Esophagus (tissue), 2 donors: ENCODE measurements around the gene ZDHHC7. TPM values are rescaled to one million over a fixed set of nuclear protein-coding genes. Genes with fewer than 3 reads are reported as not detected.

Experiments
- H3K27ac ChIP-seq, 2 donors: one replicate each; pipeline ENCODE4 v1.5.1; 2013; ENCODE audit warnings: low read depth in 2 of 2, mild to moderate bottlenecking in 2 of 2, inconsistent platforms in 1 of 2, low read length in 1 of 2, moderate library complexity in 1 of 2
- H3K27me3 ChIP-seq, 2 donors: one replicate each; pipeline ENCODE4 v1.6.1; 2013; ENCODE audit warnings: low read length in 2 of 2, control low read depth in 1 of 2, mild to moderate bottlenecking in 1 of 2; ENCODE audit not compliant: insufficient read depth in 2 of 2, control insufficient read depth in 1 of 2
- H3K36me3 ChIP-seq, 2 donors: one replicate each; pipeline ENCODE4 v1.6.1; 2013; ENCODE audit warnings: low read length in 1 of 2; ENCODE audit not compliant: control insufficient read depth in 2 of 2, insufficient read depth in 2 of 2
- H3K4me1 ChIP-seq, 2 donors: one replicate each; pipeline ENCODE4 v1.6.1; 2013; ENCODE audit warnings: low read length in 1 of 2; ENCODE audit not compliant: control insufficient read depth in 2 of 2, insufficient read depth in 2 of 2
- H3K4me3 ChIP-seq, 2 donors: one replicate each; pipeline ENCODE4 v1.5.1; 2013; ENCODE audit warnings: low read length in 2 of 2, mild to moderate bottlenecking in 2 of 2, low read depth in 1 of 2, moderate library complexity in 1 of 2
- H3K9me3 ChIP-seq, 2 donors: one replicate each; pipeline ENCODE4 v1.6.1; 2013; ENCODE audit warnings: mild to moderate bottlenecking in 2 of 2, low read depth in 1 of 2, low read length in 1 of 2, moderate library complexity in 1 of 2; ENCODE audit not compliant: control insufficient read depth in 2 of 2, insufficient read depth in 1 of 2
- WGBS, 2 donors: extraction: QIAGEN DNeasy Blood & Tissue Kit; methylation state at CpG; one replicate each; pipeline ENCODE4 v1.1.7; 2013; 5-methylcytosine and 5-hydroxymethylcytosine counted together
- polyA plus RNA-seq, 2 donors: library from polyadenylated mRNA; stranded (reverse); fragments of 200-250 nt; gene quantifications; one replicate each; pipeline ENCODE4 v1.2.3, GENCODE V29; 2013
- donor health status: healthy with polysubstance abuse.
- donor health status: Bipolar disorder and iron deficiency.

The ZDHHC7 gene
- polyA plus RNA-seq, 2 donors, result 17.1 to 17.9 TPM

DNA sequence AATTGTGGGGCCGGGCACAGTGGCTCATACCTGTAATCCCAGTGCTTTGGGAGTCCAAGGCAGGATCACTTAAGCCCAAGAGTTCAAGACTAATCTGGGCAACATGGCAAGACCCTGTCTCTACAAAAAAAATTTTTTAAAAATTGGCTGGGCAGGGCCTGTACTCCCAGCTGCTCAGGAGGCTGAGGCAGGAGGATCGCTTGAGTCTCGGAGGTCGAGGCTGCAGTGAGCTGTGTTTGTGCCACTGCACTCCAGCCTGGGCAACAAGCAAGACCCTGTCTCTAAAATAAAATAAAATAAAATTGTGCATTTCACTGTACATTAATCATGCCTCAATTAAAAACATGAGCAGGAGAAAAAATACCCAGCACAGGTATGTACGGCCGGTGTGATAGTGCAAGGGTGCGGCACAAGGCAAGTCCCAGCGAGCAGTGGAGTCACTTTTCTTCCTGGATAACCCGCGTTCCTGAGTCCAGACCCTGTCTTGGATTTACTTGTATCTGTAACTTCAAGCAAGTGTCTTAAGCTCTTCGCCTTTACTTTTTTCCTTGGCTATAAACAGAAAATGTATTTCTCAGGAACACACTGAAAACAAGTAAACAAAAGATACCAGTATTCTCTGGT, 11.4 kb downstream of the ZDHHC7 start:
- WGBS, 2 donors, result 71 to 81% methylated on average over 11 of the region's 11 CpGs
- Histone ChIP-seq H3K36me3 (no peaks in the 10 kb centered on the region), H3K27ac (peak overlapping the region; percentile 79 to 91), H3K27me3 (no peaks in the 10 kb centered on the region), H3K4me1 (peaks cover 16 to 28% of the 10 kb centered on the region in 2 donors), H3K4me3 (no peak overlapping the region), H3K9me3 (no peaks in the 10 kb centered on the region)

DNA sequence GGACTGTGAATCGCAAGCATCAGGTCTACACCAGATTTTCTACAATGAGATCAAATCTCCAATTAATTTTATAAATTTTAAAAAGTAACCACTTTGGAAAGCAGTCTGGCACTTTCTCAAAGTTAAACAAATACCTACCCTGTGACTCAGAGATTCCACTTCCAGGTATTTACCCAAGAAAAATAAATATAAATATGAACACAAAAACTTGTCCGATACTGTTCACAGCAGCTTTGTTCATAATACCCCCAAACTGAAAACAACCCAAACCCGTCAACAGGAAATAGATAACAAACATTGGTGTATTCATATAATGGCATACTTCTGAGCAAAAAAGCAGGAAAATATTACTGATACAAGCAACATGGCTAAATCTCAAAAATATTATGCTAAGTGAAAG, 12.1 kb downstream of the ZDHHC7 start:
- H3K4me3 ChIP-seq, result no peak overlapping the region
- peak overlapping the region in 1 of 2 donors; percentile 47 for H3K27ac ChIP-seq

DNA sequence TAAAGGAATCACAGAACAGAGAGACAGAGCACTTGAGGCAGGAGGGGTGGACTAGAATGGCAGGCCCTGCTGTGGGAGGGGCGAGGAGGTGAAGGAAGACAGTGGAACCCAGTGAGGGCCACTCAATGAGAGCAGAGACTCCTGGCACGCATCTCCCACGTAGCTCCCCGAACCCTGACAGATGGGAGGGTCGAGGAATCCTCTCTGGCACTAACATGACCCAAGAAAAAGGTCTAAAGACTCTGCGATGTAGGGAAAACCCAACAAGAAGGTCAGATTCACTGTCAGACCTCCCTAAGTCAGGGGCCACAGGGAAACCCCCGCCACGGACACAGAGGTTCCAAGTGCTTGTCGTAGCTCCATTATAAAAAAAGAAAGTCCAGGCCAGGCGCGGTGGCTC, 15.0 kb downstream of the ZDHHC7 start:
- H3K4me1 ChIP-seq, result peaks cover 8 to 12% of the 10 kb centered on the region in 2 donors
- H3K27ac ChIP-seq, result peak overlapping the region; percentile 21 to 74
- H3K9me3 ChIP-seq, result no peaks in the 10 kb centered on the region
- peaks cover 0 to 5% of the 10 kb centered on the region in 2 donors for H3K36me3 ChIP-seq
- H3K4me3 ChIP-seq, result no peak overlapping the region
- H3K27me3 ChIP-seq, result no peaks in the 10 kb centered on the region
- 96 to 98% methylated on average over 11 of the region's 11 CpGs for WGBS, 2 donors

More for the DNA sequence above, 12.1 kb downstream of the ZDHHC7 start:
- Histone ChIP-seq H3K4me1 (peaks cover 17 to 26% of the 10 kb centered on the region in 2 donors), H3K36me3 (no peaks in the 10 kb centered on the region), H3K9me3 (no peaks in the 10 kb centered on the region), H3K27me3 (no peaks in the 10 kb centered on the region)
- WGBS, 2 donors, result 40 to 41% methylated on average over 3 of the region's 3 CpGs

DNA sequence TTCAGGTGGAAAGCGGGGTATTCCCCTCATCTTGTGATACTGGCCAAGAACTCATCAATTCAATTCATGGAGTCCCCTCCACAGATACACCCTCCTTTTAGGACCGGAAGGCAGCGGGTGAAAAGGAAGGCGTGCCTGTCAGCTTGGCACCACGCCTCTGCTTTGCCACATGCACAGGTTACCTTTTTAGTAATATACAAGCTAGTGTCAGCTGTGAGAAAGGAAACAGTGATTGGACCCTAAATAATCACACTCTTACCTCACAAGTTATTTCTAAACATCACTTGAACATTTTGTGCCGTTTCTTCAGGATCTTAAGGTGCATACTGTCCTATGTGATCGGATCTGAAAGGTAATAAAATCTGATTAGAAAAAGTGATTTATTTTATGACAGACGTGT, 15.7 kb downstream of the ZDHHC7 start:
- H3K9me3 ChIP-seq, result no peaks in the 10 kb centered on the region
- H3K27ac ChIP-seq, result peak overlapping the region; percentile 70 to 89
- H3K36me3 ChIP-seq, result peaks cover 0 to 8% of the 10 kb centered on the region in 2 donors
- 61 to 73% methylated on average over 8 of the region's 8 CpGs for WGBS, 2 donors
- no peak overlapping the region for H3K4me3 ChIP-seq
- H3K27me3 ChIP-seq, result no peaks in the 10 kb centered on the region
- peaks cover 5 to 8% of the 10 kb centered on the region in 2 donors for H3K4me1 ChIP-seq

DNA sequence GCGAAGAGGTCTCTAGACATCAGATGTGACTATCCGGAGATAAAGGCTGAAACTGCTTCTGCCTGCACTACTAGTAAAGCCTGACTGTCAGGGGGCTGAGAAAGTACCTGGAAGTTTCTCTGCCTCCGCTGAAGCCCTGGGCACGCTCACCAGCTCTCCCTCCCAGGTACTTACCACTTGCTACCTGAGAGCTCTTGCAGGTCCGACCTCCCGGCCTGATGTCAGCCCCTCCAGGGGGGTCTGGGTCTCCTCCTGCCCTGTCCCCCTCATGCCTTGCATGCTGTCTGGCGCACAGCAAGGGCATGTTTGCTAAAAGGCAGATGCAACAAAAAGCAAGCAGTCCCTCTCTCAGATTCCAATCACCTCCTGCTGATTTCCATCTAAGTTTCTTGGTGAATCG, 17.4 kb downstream of the ZDHHC7 start:
- Histone ChIP-seq H3K27me3 (no peaks in the 10 kb centered on the region), H3K4me1 (peaks cover 3 to 7% of the 10 kb centered on the region in 2 donors), H3K9me3 (no peaks in the 10 kb centered on the region), H3K36me3 (peaks cover 6 to 16% of the 10 kb centered on the region in 2 donors), H3K4me3 (no peak overlapping the region), H3K27ac (peak overlapping the region; percentile 49 to 87)
- 86 to 87% methylated on average over 8 of the region's 8 CpGs for WGBS, 2 donors

DNA sequence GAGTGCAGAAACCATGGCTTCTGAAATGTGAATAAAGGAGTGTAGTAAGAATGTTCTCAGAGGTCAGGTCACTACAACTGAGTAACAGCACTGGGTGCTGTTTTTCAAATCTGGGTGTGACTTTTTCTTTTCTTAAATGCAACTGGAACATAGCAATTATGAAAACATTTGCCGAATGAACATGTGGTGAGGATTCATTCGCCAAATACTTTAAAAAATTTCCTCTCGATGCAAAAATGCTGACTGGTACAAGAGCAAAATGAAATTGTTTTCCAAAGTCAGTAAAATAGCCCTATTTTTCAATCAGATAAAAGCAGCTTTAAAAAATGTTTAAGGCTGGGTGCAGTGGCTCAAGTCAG, 18.6 kb downstream of the ZDHHC7 start:
- Histone ChIP-seq H3K4me1 (peaks cover 3 to 7% of the 10 kb centered on the region in 2 donors), H3K4me3 (no peak overlapping the region), H3K27ac (peak overlapping the region in 1 of 2 donors; percentile 2), H3K9me3 (no peaks in the 10 kb centered on the region), H3K27me3 (no peaks in the 10 kb centered on the region), H3K36me3 (peaks cover 6 to 24% of the 10 kb centered on the region in 2 donors)
- 56 to 60% methylated on average over 3 of the region's 3 CpGs for WGBS, 2 donors

DNA sequence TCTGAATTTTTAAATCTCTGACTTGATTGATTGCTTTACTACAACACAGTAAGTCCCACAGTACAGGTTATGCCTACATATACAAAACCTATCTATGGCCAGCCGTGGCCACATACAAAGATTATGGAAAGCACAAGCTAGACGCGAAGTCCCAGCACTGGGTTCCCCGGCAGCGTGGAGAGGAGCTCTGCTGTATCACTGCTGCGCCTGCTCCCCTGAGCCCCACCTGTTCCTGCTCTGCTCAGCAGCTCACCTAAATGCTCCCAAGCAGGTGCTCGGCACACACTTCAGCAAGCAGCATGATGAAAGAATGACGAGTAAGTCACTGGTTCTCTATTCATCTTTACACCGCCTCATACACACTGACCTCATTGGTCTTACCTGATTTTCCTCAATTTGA, 20.6 kb downstream of the ZDHHC7 start:
- Histone ChIP-seq H3K4me1 (peaks cover 6 to 10% of the 10 kb centered on the region in 2 donors), H3K9me3 (no peaks in the 10 kb centered on the region), H3K4me3 (no peak overlapping the region), H3K36me3 (peaks cover 6 to 28% of the 10 kb centered on the region in 2 donors), H3K27me3 (no peaks in the 10 kb centered on the region), H3K27ac (no peak overlapping the region)
- 94 to 96% methylated on average over 9 of the region's 9 CpGs for WGBS, 2 donors

DNA sequence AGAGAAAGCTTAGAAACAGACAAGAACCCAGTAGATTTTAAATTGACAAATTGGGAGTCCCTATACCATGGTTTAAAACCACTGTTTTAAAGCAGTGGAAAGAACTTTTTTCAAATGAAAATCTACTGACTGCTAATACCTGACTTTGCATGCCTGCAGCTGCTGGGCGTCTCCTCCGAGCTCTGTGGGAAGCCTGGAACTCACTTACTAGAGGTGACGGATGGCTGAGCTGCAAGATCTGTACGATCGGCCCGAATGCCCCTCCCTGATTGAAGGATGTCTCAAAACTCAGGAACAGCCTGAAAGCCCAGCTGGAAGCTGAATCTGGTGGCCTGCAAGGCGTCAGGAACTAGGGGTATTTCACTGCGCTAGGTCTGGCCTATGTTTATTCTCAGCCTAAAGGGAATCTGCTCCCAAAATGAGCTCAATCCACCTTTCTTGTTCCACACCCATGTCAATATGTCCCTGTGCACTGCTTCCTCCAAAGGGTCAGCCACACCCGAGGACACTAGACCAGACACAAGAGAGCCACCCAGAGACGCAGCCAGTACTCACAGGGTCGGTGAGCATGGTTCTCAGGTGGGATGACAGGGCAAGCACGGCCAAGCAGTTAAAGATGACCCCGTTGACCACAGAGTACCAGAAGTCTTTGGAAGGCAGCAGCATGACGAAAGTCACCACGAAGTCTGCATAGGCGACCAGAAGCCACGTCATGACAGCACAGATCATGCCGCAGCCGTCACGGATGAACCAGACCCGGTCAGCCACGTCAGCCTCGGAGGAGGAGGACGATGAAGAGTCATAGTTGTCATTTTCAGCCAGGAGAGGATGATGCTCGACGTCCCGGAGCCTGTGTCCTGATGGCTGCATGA, 21.4 kb downstream of the ZDHHC7 start:
- Histone ChIP-seq H3K36me3 (peaks cover 6 to 31% of the 10 kb centered on the region in 2 donors), H3K27ac (no peak overlapping the region), H3K4me1 (peaks cover 6 to 13% of the 10 kb centered on the region in 2 donors), H3K9me3 (no peaks in the 10 kb centered on the region), H3K27me3 (no peaks in the 10 kb centered on the region), H3K4me3 (no peak overlapping the region)
- WGBS, 2 donors, result 89% methylated on average over 27 of the region's 27 CpGs

DNA sequence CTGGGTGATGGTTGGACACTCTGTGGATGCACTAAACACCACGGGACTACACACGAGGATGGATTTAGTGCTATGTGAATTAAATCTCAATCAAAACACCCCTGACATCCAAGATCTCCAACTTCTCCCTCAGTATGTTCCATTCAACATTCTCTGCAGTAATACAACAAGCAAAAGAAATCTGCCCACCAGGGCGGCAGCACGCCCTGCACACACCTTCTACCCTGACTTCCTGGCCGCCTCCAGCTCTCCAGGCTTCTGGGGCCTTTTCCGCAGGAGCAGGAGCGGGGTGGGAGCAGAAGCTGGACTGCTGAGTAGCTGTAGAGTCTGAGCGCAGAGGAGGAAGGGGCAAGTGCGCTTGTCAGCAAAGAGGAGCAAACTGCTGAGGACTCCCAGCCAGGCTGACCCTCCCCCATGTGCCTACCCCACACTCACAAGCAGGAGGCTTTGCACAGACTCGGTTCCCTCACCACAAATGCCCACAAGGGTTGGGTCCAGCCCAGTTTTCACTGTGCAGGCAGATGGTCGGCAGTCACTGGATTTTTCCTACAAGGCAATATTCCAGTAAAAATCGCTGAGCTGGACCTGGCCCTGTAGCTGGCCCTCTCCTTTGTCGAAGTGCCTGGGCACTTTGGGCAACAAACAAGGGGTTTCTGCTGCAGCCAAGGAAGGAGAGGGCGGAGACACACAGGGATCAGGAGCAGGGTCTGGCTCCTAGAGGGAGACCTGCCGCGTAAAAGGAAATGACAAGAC, 22.8 kb downstream of the ZDHHC7 start:
- Histone ChIP-seq H3K4me3 (no peak overlapping the region), H3K36me3 (peaks cover 6 to 26% of the 10 kb centered on the region in 2 donors), H3K9me3 (no peaks in the 10 kb centered on the region), H3K27me3 (no peaks in the 10 kb centered on the region), H3K4me1 (peaks cover 2 to 10% of the 10 kb centered on the region in 2 donors), H3K27ac (no peak overlapping the region)
- WGBS, 2 donors, result 85 to 87% methylated on average over 16 of the region's 16 CpGs
